ENCODE measurements around the gene CFAP410.

The CFAP410 gene

GRCh38 chr21:44350773-44351481 is 11.7 kb upstream of the CFAP410 start:
- TF ChIP-seq, protein P1, sequence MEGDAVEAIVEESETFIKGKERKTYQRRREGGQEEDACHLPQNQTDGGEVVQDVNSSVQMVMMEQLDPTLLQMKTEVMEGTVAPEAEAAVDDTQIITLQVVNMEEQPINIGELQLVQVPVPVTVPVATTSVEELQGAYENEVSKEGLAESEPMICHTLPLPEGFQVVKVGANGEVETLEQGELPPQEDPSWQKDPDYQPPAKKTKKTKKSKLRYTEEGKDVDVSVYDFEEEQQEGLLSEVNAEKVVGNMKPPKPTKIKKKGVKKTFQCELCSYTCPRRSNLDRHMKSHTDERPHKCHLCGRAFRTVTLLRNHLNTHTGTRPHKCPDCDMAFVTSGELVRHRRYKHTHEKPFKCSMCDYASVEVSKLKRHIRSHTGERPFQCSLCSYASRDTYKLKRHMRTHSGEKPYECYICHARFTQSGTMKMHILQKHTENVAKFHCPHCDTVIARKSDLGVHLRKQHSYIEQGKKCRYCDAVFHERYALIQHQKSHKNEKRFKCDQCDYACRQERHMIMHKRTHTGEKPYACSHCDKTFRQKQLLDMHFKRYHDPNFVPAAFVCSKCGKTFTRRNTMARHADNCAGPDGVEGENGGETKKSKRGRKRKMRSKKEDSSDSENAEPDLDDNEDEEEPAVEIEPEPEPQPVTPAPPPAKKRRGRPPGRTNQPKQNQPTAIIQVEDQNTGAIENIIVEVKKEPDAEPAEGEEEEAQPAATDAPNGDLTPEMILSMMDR (IDR thresholded peaks at IDR 0.05; ENCODE audit: unreplicated experiment in 3 of 3): no peak
- H3K4me1 Mint-ChIP-seq: peaks cover 11% of the 10 kb centered on the region
- no peak overlapping the region for H3K27ac Mint-ChIP-seq
- H3K4me3 Mint-ChIP-seq: no peak overlapping the region
- H3K27me3 Mint-ChIP-seq (ENCODE audit: low read depth): no peaks in the 10 kb centered on the region
- H3K36me3 Mint-ChIP-seq (ENCODE audit: low read depth): no peaks in the 10 kb centered on the region
- no peaks in the 10 kb centered on the region for H3K9me3 Mint-ChIP-seq

GRCh38 chr21:44349847-44350772 is 10.9 kb upstream of the CFAP410 start:
- no peaks in the 10 kb centered on the region for H3K9me3 Mint-ChIP-seq
- TF ChIP-seq, protein P1 (IDR thresholded peaks at IDR 0.05; ENCODE audit: unreplicated experiment in 3 of 3): no peak
- H3K27ac Mint-ChIP-seq: no peak overlapping the region
- no peaks in the 10 kb centered on the region for H3K36me3 Mint-ChIP-seq (ENCODE audit: low read depth)
- peaks cover 6% of the 10 kb centered on the region for H3K4me1 Mint-ChIP-seq
- no peak overlapping the region for H3K4me3 Mint-ChIP-seq
- H3K27me3 Mint-ChIP-seq (ENCODE audit: low read depth): no peaks in the 10 kb centered on the region

DNA sequence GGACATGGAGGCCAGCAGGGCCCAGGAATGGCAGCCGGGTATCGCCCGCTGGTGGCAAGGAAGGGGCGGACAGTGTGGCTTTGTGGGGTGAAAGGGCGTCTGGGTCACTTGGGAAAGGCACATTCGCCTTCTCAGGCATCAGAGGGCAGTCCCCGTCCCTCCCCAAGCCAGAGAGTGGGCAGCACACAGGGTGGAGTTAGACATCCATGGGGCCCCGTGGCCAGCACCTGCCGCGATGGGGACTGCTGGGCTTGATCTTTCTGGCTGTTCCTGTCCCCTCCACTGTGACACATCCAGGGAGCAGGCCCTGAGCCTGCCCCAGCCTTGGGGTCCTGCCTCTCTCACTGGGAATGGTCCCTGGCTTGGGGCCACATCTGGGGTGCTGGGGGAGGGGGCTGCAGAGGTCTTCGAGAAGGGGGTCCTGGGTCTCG is 10.2 kb upstream of the CFAP410 start:
- Mint-ChIP-seq H3K36me3 (ENCODE audit: low read depth) (no peaks in the 10 kb centered on the region), H3K27me3 (ENCODE audit: low read depth) (no peaks in the 10 kb centered on the region), H3K9me3 (no peaks in the 10 kb centered on the region), H3K4me3 (no peak overlapping the region), H3K27ac (no peak overlapping the region), H3K4me1 (peaks cover 3% of the 10 kb centered on the region)
- TF ChIP-seq, protein P1 (IDR thresholded peaks at IDR 0.05; ENCODE audit: unreplicated experiment in 3 of 3): no peak

GRCh38 chr21:44348861-44349260 is 9.7 kb upstream of the CFAP410 start:
- Mint-ChIP-seq H3K27ac (no peak overlapping the region), H3K27me3 (ENCODE audit: low read depth) (peaks cover 3% of the 10 kb centered on the region), H3K36me3 (ENCODE audit: low read depth) (no peaks in the 10 kb centered on the region), H3K4me1 (no peaks in the 10 kb centered on the region), H3K4me3 (no peak overlapping the region), H3K9me3 (no peaks in the 10 kb centered on the region)
- TF ChIP-seq, protein P1 (IDR thresholded peaks at IDR 0.05; ENCODE audit: unreplicated experiment in 3 of 3): no peak

- H3K4me3 Mint-ChIP-seq: no peak overlapping the region
- no peaks in the 10 kb centered on the region for H3K9me3 Mint-ChIP-seq
- TF ChIP-seq, protein P1 (IDR thresholded peaks at IDR 0.05; ENCODE audit: unreplicated experiment in 3 of 3): no peak
- no peak overlapping the region for H3K27ac Mint-ChIP-seq
- H3K36me3 Mint-ChIP-seq (ENCODE audit: low read depth): no peaks in the 10 kb centered on the region
- no peaks in the 10 kb centered on the region for H3K4me1 Mint-ChIP-seq
- H3K27me3 Mint-ChIP-seq (ENCODE audit: low read depth): peaks cover 4% of the 10 kb centered on the region
Measured at GRCh38 chr21:44347911-44348451, 8.8 kb upstream of the CFAP410 start.
